ENCODE measurements around the gene GNG12.

DNA sequence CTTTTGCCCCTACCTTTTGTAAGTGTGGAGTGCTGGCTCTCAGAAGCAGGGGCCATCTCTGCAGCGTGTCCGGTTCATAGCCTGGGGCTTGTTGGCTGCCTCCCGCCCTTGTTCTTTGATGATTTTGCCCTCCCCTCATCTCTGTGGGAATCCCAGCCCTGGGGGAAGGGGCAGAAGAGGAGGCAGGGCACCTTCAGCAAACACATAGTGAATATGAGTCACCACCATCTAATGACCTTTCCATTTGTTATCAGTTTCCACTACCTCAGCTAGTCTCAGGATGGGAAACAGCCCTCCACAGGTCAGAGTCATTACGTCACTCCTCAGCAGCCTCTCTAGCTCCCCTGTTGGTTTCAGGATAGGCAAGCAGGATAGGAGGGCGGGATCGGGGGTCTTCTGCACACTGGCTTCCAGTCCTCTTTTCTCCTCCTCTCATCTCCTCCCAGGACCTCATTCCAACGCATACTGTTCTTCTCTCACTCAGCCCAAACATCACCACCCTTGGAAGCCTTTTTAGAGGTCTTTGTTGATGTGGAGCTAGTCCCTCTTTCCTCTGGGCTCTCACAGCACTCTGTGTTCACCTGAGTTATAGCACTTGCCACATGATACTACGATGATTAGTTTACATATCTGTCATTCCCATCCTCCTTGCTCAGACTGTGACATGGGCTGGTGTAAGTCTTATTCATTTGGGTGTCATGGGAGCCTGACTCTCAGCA is 132.4 kb downstream of the GNG12 start:
- TF ChIP-seq CTCF (IDR thresholded peaks at IDR 0.05) = no peak
- TF ChIP-seq EZH2 (IDR thresholded peaks at IDR 0.05; ENCODE audit: borderline replicate concordance, insufficient read depth, low read depth, low read length, poor library complexity, severe bottlenecking) = no peak
